ENCODE results near the gene NMT1.

DNA sequence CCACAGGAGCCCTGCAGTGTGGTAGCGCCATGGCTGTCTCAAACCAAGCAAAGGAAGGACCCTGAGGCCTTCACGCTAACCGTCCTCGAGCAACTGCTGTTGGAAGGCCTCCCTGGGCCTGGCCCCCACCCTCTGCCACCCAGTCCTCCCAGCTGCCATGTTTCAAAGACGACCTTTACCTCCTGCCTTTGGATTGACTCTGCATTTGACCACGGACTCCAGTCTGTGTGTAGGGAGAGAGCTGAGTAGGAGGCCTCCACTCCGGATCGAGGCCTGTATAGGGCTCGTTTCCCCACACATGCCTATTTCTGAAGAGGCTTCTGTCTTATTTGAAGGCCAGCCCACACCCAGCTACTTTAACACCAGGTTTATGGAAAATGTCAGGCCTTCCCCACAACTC is 46.9 kb downstream of the NMT1 start:
- TF ChIP-seq, protein P1, sequence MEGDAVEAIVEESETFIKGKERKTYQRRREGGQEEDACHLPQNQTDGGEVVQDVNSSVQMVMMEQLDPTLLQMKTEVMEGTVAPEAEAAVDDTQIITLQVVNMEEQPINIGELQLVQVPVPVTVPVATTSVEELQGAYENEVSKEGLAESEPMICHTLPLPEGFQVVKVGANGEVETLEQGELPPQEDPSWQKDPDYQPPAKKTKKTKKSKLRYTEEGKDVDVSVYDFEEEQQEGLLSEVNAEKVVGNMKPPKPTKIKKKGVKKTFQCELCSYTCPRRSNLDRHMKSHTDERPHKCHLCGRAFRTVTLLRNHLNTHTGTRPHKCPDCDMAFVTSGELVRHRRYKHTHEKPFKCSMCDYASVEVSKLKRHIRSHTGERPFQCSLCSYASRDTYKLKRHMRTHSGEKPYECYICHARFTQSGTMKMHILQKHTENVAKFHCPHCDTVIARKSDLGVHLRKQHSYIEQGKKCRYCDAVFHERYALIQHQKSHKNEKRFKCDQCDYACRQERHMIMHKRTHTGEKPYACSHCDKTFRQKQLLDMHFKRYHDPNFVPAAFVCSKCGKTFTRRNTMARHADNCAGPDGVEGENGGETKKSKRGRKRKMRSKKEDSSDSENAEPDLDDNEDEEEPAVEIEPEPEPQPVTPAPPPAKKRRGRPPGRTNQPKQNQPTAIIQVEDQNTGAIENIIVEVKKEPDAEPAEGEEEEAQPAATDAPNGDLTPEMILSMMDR (IDR thresholded peaks at IDR 0.05): no peak
- no peak for TF ChIP-seq POLR2A (IDR thresholded peaks at IDR 0.05)

All from prostate gland (tissue), 2 donors.